Cardiac muscle cell (in vitro differentiated cells and primary cell): ENCODE measurements around the gene POTEH. TPM values are rescaled to one million over a fixed set of nuclear protein-coding genes. Genes with fewer than 3 reads are reported as not detected.
"Not testable (repeated sequence)": the region's sequence is repeated elsewhere in the genome, so short reads cannot be mapped to it uniquely, and the experiment has no call there.

Source experiments
- DNase-seq, 2 donors: peaks; one replicate each; pipeline versions ENCODE4 v3.0.0 to v3.0.0-alpha.2; 2010 to 2017; ENCODE audit warnings: low read depth in 1 of 2, low spot score in 1 of 2
- H3K27ac ChIP-seq: fragments of 200-600 bp; sonication (generic); 2 replicates; pipeline ENCODE4 v1.5.1; 2016
- H3K27me3 ChIP-seq: fragments of 200-600 bp; sonication (generic); 2 replicates; pipeline ENCODE4 v1.6.0; 2016; ENCODE audit warnings: control low read depth
- H3K36me3 ChIP-seq: fragments of 200-600 bp; sonication (generic); 2 replicates; pipeline ENCODE4 v1.5.1; 2016; ENCODE audit warnings: control low read depth
- H3K4me1 ChIP-seq: fragments of 200-600 bp; sonication (generic); 2 replicates; pipeline ENCODE4 v1.8.1; 2017; ENCODE audit warnings: low read depth, mild to moderate bottlenecking, mixed run types
- H3K4me3 ChIP-seq: fragments of 200-600 bp; sonication (generic); 2 replicates; pipeline ENCODE4 v1.5.1; 2016; ENCODE audit warnings: mild to moderate bottlenecking
- H3K9me3 ChIP-seq: fragments of 200-600 bp; sonication (generic); 2 replicates; pipeline ENCODE4 v1.5.1; 2017; ENCODE audit warnings: low read depth, mild to moderate bottlenecking, control low read depth
- polyA plus RNA-seq: library from polyadenylated mRNA; unstranded; fragments of >200 nt; fragmentation: Nextera tagmentation; extraction: Ambion mirVana; gene quantifications from 2 replicates; pipeline ENCODE4 v1.2.1, GENCODE V29; 2016
- total RNA-seq: library from RNA; depleted of rRNA; stranded (reverse); fragments of >200 nt; gene quantifications from 2 replicates; pipeline ENCODE4 v1.2.3, GENCODE V29; 2016

The POTEH gene
- not detected in 2 replicates for total RNA-seq
- polyA plus RNA-seq = not detected in 2 replicates

GRCh38 chr22:15689749-15690125 lies at the start of gene POTEH:
Gene POTEH, plus strand, starts transcription at chr22:15690026. Its CDS starts 52 bp downstream, at chr22:15690078.
- not testable (repeated sequence) for H3K27ac ChIP-seq, H3K36me3 ChIP-seq, DNase-seq, H3K4me1 ChIP-seq, H3K4me3 ChIP-seq, H3K9me3 ChIP-seq, H3K27me3 ChIP-seq

DNA sequence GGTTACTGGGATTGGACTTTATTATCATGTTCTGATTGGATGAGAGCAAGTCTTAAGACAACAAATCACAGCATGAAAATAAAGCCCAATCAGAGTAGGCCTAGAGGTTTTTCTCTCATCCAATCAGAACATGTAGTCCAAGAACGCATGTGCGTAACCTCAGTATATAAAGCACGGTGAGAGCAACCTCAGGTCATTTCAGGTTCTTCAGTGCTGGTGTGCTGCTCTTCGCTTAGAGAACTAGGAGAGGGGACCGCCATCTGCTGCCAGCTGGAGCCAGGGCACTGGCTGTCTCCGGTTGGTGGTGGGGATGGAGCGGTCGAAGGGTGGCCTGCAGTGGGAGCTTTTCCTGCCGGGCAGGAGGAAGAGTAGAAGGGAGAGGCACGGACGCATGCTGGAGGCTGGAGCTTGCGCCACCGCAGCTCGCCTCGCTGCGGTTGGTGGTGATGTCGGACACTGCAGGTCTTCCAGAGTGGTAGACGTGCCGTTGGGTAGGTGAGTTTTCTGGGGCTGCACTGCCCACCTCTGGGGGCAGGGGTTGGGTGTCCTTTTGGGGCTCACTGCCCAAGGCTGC lies 47.5 kb upstream of the POTEH start:
- not testable (repeated sequence) for H3K4me3 ChIP-seq, H3K9me3 ChIP-seq, H3K4me1 ChIP-seq, DNase-seq, H3K27me3 ChIP-seq, H3K36me3 ChIP-seq, H3K27ac ChIP-seq

DNA sequence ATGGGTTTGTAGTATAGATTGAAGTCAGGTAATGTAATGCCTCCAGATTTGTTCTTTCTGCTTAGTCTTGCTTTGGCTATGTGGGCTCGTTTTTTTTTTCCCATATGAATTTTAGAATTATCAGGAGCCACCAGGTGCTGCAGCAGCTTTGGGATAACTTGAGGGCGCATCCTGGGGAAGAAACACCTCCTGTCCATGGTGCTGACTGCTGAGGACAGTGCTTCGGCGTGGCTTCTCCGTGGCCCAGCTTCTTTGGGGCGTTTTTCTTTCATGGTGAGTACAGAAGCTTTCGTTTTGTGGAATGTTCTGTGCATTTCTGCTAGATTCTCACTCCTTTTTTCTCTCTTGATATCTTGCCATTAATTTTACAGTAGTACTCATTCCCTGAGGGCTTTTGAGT lies 37.9 kb upstream of the POTEH start:
- H3K27ac ChIP-seq = not testable (repeated sequence)

GRCh38 chr22:15652738-15653137 lies 37.1 kb upstream of the POTEH start:
- H3K36me3 ChIP-seq, H3K27ac ChIP-seq, H3K27me3 ChIP-seq, H3K9me3 ChIP-seq, H3K4me3 ChIP-seq, H3K4me1 ChIP-seq, DNase-seq: not testable (repeated sequence)

More for the DNA sequence above, 37.9 kb upstream of the POTEH start:
- not testable (repeated sequence) for H3K27me3 ChIP-seq, H3K36me3 ChIP-seq, H3K4me1 ChIP-seq, DNase-seq, H3K9me3 ChIP-seq, H3K4me3 ChIP-seq

DNA sequence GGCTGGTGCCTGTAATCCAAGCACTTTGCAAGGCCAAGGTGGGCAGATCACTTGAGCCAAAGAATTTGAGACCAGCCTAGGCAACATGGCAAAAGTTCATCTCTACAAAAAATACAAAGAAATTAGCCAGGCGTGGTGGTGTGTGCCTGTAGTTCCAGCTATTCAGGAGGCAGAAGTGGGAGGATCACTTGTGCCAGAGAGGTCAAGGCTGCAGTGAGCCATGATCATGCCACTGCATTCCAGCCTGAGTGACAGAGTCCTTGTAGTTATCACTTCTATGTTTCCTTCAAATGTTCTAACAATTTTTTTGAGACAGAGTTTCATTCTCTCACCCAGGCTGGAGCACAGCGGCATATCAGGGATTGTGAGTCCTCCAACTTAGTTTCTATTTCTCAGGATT lies 36.6 kb upstream of the POTEH start:
- H3K4me3 ChIP-seq, H3K27me3 ChIP-seq, H3K9me3 ChIP-seq, DNase-seq, H3K27ac ChIP-seq, H3K4me1 ChIP-seq, H3K36me3 ChIP-seq: not testable (repeated sequence)

DNA sequence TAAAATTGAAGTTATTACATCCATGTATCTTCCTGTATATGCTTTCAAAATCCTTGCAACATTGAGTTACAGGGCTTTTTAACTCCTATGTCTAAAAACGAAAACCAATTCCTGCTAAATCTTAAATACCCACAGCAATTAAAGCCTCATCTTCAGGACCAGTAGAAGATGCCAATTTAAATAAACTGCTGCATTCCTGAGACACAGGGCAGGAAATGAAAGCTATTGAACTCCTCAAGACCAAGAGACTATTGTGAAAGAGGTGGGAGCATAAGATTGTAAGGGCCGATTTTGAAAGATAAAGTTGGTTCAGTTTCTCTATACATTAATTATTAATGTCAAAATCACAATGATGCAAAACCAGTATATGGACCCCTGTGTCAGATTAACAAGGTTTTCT lies 28.7 kb upstream of the POTEH start:
- not testable (repeated sequence) for H3K4me1 ChIP-seq, H3K36me3 ChIP-seq, H3K27me3 ChIP-seq, H3K9me3 ChIP-seq, DNase-seq, H3K4me3 ChIP-seq, H3K27ac ChIP-seq

- H3K4me1 ChIP-seq, H3K27ac ChIP-seq, H3K27me3 ChIP-seq, H3K36me3 ChIP-seq, DNase-seq, H3K9me3 ChIP-seq, H3K4me3 ChIP-seq: not testable (repeated sequence)
These were observed 25.1 kb upstream of the POTEH start for GRCh38 chr22:15664682-15665081.

DNA sequence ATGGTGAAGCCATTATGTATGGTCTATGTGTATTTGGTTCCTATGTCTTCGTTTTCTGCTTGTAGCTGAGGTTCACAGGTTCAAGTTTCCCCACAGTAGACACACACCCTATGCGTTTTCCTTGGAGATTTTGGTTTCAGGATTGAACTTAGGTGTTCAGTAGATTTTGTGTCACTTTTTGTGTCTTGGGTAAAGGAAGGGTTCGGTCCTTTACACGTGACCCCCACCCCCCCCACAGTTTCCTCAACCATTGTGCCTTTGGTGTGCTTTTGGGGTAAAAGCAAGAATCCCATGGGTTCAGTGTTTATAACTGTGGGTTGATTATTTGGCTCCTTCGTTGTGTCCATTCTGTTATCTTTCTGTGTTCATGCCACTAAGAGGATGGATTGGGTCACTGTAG lies 24.3 kb upstream of the POTEH start:
- H3K36me3 ChIP-seq, H3K27ac ChIP-seq, H3K9me3 ChIP-seq, H3K4me1 ChIP-seq, DNase-seq, H3K4me3 ChIP-seq, H3K27me3 ChIP-seq: not testable (repeated sequence)

GRCh38 chr22:15669430-15669829 lies 20.4 kb upstream of the POTEH start:
- not testable (repeated sequence) for H3K27me3 ChIP-seq, H3K27ac ChIP-seq, DNase-seq, H3K4me1 ChIP-seq, H3K4me3 ChIP-seq, H3K36me3 ChIP-seq, H3K9me3 ChIP-seq

GRCh38 chr22:15679702-15680101 lies 10.1 kb upstream of the POTEH start:
- H3K27me3 ChIP-seq, H3K27ac ChIP-seq, H3K9me3 ChIP-seq, H3K4me1 ChIP-seq, H3K4me3 ChIP-seq, H3K36me3 ChIP-seq, DNase-seq: not testable (repeated sequence)

GRCh38 chr22:15684115-15684514 lies 5.7 kb upstream of the POTEH start:
- H3K9me3 ChIP-seq, H3K4me1 ChIP-seq, H3K27me3 ChIP-seq, H3K27ac ChIP-seq, H3K36me3 ChIP-seq, DNase-seq, H3K4me3 ChIP-seq: not testable (repeated sequence)

DNA sequence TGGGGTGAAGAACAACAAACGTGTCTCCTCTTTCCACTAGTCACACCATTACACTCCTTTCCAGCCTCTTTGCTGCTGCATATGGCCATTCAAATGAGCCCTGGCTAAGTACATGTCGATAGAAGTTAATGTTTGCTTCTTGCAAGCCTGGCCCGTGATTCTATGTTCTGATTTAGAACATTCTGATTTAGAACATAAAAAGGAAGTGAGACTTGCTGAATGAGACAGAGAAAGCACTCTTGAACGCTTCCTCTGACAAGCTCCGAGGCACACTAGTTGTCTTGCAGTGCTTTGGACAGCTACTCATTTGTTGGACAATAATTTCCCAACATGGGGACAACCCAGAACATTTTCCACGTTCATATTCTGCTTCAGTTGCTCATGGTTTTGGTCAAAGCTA lies 5.1 kb upstream of the POTEH start:
- not testable (repeated sequence) for H3K4me3 ChIP-seq, H3K9me3 ChIP-seq, H3K4me1 ChIP-seq, H3K27ac ChIP-seq, DNase-seq, H3K27me3 ChIP-seq, H3K36me3 ChIP-seq

- not testable (repeated sequence) for H3K4me1 ChIP-seq, H3K4me3 ChIP-seq, H3K27me3 ChIP-seq, H3K9me3 ChIP-seq, H3K27ac ChIP-seq, DNase-seq, H3K36me3 ChIP-seq
These were observed 4.2 kb upstream of the POTEH start for GRCh38 chr22:15685641-15686040.

GRCh38 chr22:15687086-15687485 lies 2.7 kb upstream of the POTEH start:
- not testable (repeated sequence) for H3K9me3 ChIP-seq, DNase-seq, H3K36me3 ChIP-seq, H3K4me1 ChIP-seq, H3K27ac ChIP-seq, H3K27me3 ChIP-seq, H3K4me3 ChIP-seq

- not testable (repeated sequence) for H3K36me3 ChIP-seq, DNase-seq, H3K4me1 ChIP-seq, H3K27me3 ChIP-seq, H3K4me3 ChIP-seq, H3K27ac ChIP-seq, H3K9me3 ChIP-seq
These were observed 2.1 kb upstream of the POTEH start for GRCh38 chr22:15687676-15688075.
